Activated CD8-positive, alpha-beta memory T cell treated with anti-CD3 and anti-CD28 coated beads, Interleukin-2, amount 10 ng/mL, durations not matched to agents 7 days and 5 days (primary cell): ENCODE results near the gene EIF3B. TPM values are rescaled to one million over a fixed set of nuclear protein-coding genes. Genes with fewer than 3 reads are reported as not detected.
"Not testable (repeated sequence)": the region's sequence is repeated elsewhere in the genome, so short reads cannot be mapped to it uniquely, and the experiment has no call there.

Experiments
- ATAC-seq: fragments of 150-1000 bp; cut with Tn5 transposase; one replicate; pipeline ENCODE4 v1.10.0; 2021; ENCODE audit warnings: moderate library complexity
- CTCF ChIA-PET: fragments of 350-600 bp; sonication (Branson Sonifier 250); formaldehyde crosslinking; loops from one replicate; lab custom pipeline; 2021; ENCODE audit warnings: antibody characterized with exemption; lab: Charles Lee
- DNase-seq: peaks from one replicate; pipeline ENCODE4 v3.0.0-alpha.2; 2020
- H3K27ac Mint-ChIP-seq: one replicate; pipeline ENCODE4 v1.8.0; 2021; ENCODE audit warnings: mild to moderate bottlenecking, mixed read lengths
- H3K27me3 Mint-ChIP-seq: one replicate; pipeline ENCODE4 v1.8.0; 2021; ENCODE audit warnings: mixed read lengths
- H3K36me3 Mint-ChIP-seq: one replicate; pipeline ENCODE4 v1.8.0; 2021; ENCODE audit warnings: mild to moderate bottlenecking, mixed read lengths
- H3K4me1 Mint-ChIP-seq: one replicate; pipeline ENCODE4 v1.8.0; 2021; ENCODE audit warnings: mixed read lengths
- H3K4me3 Mint-ChIP-seq: one replicate; pipeline ENCODE4 v1.8.0; 2021; ENCODE audit warnings: mild to moderate bottlenecking, moderate library complexity, mixed read lengths
- H3K9me3 Mint-ChIP-seq: one replicate; pipeline ENCODE4 v1.8.0; 2022; ENCODE audit warnings: low read depth, mixed read lengths
- total RNA-seq, 2 experiments: library from RNA; stranded (reverse); gene quantifications; one replicate each; pipeline ENCODE4 v1.2.3, GENCODE V29; 2021

Gene EIF3B
- 100 to 1,000 TPM; 170 to 204 TPM for total RNA-seq

DNA sequence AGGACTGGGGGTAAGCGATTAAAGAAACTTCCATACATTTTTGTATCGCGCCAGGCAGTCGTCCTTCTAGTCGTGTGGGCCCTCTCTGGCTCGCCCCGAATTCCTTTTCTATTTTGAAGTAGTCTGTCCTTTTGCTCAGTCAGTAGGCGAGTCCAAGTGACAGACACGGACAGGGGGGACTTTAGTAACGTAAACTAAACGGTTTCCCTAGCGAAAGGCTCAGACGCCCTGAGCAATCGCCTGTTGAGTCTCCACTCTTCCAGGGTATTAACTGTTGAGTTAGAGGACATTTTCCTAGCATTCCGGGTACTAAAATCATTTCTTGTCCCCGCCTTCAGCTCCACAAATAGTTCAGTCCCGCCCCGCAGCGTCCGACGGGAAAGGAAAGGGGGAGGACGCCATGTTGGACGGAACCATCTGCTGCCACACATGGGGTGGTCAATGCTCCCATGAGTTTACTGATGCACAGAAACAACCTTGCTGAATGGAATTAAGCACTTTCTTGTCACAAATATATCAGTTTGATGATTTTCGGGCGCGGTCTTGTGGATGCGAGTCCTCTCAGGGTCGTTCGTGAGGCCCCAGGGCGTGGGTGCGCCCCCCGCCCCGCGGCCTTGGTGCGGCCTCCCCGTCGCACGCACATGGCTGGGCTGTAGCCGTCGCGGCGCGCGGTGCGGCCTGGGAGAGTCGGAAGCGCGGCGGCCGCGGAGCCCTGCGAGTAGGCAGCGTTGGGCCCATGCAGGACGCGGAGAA lies at the start of gene EIF3B:
Gene EIF3B, plus strand, starts transcription at position 642 of the 753 bp plus-strand sequence. Its CDS starts 95 bp downstream, at position 737.
- Mint-ChIP-seq H3K4me3 (peak within 1 kb of the TSS; percentile 86), H3K27me3 (no peaks in the 10 kb centered on the region), H3K9me3 (no peaks in the 10 kb centered on the region), H3K36me3 (peaks cover 14% of the 10 kb centered on the region), H3K4me1 (peaks cover 33% of the 10 kb centered on the region), H3K27ac (peak within 1 kb of the TSS; percentile 98)
- peak; percentile 93 for DNase-seq
- ATAC-seq, result peak; percentile 92
- CTCF ChIA-PET, result interaction anchor here (0.6 to 1.8 kb wide), 10 partner anchors 10 to 776 kb away, joined by 3 to 7 read pairs (median 4); partner anchors contain the start of genes CHST12 and MAD1L1

DNA sequence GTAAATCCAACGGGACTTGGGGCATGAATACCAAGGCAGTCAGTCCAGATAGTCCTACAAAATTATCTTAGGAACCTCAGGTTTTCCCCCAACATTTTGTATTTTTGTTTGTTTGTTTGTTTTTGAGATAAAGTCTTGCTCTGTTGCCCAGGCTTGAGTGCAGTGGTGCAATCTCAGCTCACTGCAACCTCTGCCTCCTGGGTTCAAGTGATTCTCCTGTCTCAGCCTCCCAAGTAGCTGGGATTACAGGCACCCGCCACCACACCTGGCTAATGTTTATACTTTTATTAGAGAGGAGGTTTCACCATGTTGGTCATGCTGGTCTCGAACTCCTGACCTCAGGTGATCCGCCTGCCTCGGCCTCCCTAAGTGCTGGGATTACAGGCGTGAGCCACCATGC lies 49.4 kb upstream of the EIF3B start:
- H3K4me1 Mint-ChIP-seq, H3K27ac Mint-ChIP-seq, H3K36me3 Mint-ChIP-seq, CTCF ChIA-PET, H3K9me3 Mint-ChIP-seq, H3K4me3 Mint-ChIP-seq, ATAC-seq, H3K27me3 Mint-ChIP-seq, DNase-seq: not testable (repeated sequence)

DNA sequence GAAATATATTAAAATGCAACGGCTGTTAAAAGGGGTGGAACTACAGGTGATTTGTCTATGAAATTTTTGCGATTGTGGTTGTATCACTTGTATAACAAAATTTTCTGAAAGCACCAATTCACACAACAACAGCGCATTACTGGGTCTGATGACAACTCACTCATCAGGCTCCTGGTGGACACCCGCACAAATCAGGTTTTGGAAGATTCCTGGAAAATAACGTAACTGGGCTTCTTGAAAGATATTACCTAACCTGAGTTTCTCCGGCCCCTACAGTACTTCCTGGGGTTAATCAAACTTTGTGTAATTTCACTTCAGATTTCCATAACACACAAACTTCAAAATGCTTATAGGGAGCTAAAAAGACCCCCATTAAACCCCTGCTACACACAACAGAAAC lies 47.9 kb upstream of the EIF3B start:
- Mint-ChIP-seq H3K27ac (no peak overlapping the region), H3K36me3 (no peaks in the 10 kb centered on the region), H3K9me3 (no peaks in the 10 kb centered on the region), H3K4me1 (no peaks in the 10 kb centered on the region), H3K4me3 (no peak overlapping the region), H3K27me3 (no peaks in the 10 kb centered on the region)
- DNase-seq (no peak), ATAC-seq (no peak)
- CTCF ChIA-PET, result no interaction called here

DNA sequence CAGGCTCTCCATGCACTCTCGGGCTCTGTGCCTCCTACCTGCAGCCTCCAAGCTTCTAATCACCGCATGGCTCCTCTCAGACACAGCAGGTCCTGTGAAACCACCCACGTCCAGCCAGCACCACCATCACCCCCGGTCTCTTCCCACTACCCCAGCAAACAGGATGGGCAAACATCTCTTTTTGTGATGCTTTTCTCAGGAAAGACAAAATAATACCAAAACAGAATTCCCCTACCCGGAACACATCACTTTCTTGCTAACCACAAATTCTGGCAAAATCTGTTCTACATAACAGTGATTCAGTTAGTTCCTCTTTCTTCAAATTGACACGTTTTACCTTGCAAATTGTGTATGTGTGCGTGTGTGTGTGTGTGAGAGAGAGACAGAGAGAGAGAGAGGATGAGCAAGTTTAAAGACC lies 46.9 kb upstream of the EIF3B start:
- ATAC-seq, result no peak
- Mint-ChIP-seq H3K36me3 (no peaks in the 10 kb centered on the region), H3K9me3 (no peaks in the 10 kb centered on the region), H3K27ac (no peak overlapping the region), H3K27me3 (no peaks in the 10 kb centered on the region), H3K4me1 (peaks cover 5% of the 10 kb centered on the region), H3K4me3 (no peak overlapping the region)
- no peak for DNase-seq
- CTCF ChIA-PET, result no interaction called here

DNA sequence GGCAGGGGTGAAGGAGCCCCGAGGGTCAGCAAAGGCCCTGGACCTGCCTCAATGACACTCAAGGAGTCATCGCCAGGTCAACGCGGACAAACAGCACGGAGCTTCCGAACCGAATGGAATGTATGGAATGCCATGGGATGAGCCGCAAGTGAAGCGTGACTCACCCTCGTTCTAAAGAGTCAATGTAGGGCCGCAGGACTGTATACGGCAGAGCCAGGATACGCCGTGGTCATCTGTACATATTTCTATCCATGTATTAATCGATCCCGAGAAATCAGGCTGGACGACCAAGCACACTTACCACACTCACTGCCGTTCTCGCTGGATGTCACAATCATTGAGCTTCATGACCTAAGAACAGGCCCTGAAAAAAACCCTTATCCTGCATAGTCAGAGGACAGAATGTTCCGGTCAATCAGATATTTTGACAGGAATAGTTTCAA lies 44.7 kb upstream of the EIF3B start:
- CTCF ChIA-PET, result no interaction called here
- ATAC-seq (no peak), DNase-seq (no peak)
- Mint-ChIP-seq H3K36me3 (no peaks in the 10 kb centered on the region), H3K27me3 (no peaks in the 10 kb centered on the region), H3K27ac (no peak overlapping the region), H3K4me1 (peaks cover 10% of the 10 kb centered on the region), H3K4me3 (no peak overlapping the region), H3K9me3 (no peaks in the 10 kb centered on the region)

DNA sequence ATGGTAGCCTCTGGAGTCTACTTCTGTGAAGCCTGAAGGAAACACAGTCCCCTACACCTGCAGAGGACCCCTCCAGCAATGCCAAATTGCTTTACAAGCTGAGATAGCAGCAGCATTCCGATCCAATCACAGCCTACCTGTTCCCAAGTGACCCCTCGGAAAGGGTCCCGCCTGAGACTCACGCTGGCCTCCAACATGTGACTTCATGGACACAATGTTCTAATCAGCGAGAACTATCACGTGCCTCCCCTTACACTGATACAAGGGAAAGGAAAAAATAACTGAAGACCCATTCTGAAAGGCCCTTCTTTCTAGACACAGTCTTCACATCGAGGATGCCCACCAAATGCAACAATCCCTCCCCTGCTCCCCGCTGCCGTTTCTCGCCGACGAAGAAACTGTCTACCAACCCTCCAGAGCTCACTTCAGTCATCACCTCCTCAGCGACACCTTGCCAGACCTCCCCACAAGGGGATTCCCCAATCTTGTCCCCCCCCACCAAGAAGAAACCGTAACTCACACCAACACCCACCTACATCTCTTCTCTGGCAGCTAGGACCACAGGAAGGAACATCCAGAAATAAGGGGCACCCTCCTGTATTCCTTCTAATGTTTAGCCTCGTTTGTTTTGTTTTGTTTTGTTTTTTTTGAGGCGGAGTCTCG lies 42.2 kb upstream of the EIF3B start:
- Mint-ChIP-seq H3K4me1 (peaks cover 10% of the 10 kb centered on the region), H3K27me3 (no peaks in the 10 kb centered on the region), H3K4me3 (peak overlapping the region; percentile 24), H3K27ac (no peak overlapping the region), H3K9me3 (no peaks in the 10 kb centered on the region), H3K36me3 (no peaks in the 10 kb centered on the region)
- CTCF ChIA-PET, result no interaction called here
- ATAC-seq, result no peak
- DNase-seq, result no peak

DNA sequence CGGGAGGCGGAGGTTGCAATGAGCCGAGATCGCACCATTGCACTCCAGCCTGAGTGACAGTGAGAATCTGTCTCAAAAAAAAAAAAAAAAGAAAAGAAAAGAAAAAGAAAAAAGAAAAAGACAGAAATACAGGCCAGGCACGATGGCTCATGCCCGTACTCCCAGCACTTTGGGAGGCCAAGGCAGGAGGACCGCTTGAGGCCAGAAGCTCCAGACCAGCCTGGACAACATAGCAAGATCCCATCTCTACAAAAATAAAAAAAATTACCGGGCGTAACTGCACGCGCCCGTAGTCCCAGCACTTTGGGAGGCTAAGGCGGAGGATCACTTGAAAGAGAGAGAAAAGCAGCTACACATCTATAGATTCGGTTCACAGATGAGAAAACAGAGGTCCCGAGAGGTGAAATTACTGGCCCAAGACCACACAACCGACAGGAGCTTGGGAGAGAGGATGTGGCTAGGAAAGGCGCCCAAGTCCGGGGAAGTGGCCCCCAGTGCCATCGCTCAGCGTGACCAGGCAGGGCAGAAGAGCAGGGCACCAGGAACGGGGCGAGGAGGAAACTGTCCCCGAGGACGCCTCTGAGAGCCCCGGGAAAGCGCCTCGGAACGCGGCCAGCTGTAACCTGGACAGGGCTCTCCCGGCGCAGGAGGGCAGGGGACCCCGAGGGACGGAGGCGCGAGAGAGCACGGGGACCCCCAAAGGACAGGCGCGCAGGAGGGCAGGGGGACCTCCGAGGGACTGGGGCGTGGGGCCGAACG lies 41.0 kb upstream of the EIF3B start:
- ATAC-seq (no peak), DNase-seq (no peak)
- peak overlapping the region; percentile 75 for H3K27ac Mint-ChIP-seq
- H3K4me1 Mint-ChIP-seq, result peaks cover 10% of the 10 kb centered on the region
- CTCF ChIA-PET, result interaction anchor here (1.2 kb wide), 2 partner anchors 65 to 81 kb away, joined by 3 to 4 read pairs; partner anchors contain the start of gene MAD1L1
- H3K27me3 Mint-ChIP-seq, result no peaks in the 10 kb centered on the region
- no peaks in the 10 kb centered on the region for H3K36me3 Mint-ChIP-seq
- no peak overlapping the region for H3K4me3 Mint-ChIP-seq
- H3K9me3 Mint-ChIP-seq, result no peaks in the 10 kb centered on the region

DNA sequence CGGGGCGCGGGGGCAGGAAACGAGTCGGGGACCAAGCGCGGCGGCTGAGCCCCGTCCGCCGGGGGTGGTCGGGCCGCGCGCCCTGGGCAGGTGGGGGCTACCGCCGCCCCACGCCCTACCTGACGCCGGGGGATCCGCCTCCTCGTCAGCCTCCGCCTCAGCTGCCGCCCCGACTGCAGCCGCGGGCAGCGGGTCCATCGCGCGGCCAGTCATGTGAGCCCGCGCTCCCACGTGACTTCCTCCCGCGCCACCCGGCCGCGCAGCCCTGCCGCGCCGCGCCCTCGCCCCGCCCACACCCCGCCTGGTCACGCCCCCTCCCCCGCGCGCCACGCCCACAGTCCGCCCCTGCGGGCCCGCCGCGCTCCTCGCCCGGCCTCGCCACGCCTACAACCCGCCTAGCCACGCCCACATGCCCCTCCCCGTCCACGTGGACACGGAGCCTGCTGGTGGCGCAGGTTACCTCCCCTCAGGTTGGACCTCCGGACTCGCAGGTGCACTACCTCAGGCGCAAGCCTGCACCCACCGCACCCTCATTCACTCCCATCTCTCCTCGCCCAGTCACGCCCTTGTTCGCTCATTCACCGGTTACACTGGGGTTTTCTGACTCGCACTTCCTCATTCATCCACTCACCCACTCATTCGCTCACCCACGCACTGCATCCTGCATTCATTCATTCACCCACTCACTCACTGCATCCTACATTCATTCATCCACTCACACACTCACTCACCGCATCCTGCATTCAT lies 40.2 kb upstream of the EIF3B start, which contains the start of gene SNX8:
Gene SNX8, minus strand, starts transcription at position 233 of the 747 bp plus-strand sequence. Its CDS starts 20 bp downstream, at position 213.
- H3K27me3 Mint-ChIP-seq, result no peaks in the 10 kb centered on the region
- CTCF ChIA-PET, result interaction anchor here (1.2 kb wide), 2 partner anchors 66 to 82 kb away, joined by 3 to 4 read pairs; partner anchors contain the start of gene MAD1L1
- peaks cover 10% of the 10 kb centered on the region for H3K4me1 Mint-ChIP-seq
- peak within 1 kb of the TSS; percentile 75 for H3K27ac Mint-ChIP-seq
- ATAC-seq (peak; percentile 92), DNase-seq (peak; percentile 96)
- no peaks in the 10 kb centered on the region for H3K36me3 Mint-ChIP-seq
- no peaks in the 10 kb centered on the region for H3K9me3 Mint-ChIP-seq
- H3K4me3 Mint-ChIP-seq, result no peak within 1 kb of the TSS

DNA sequence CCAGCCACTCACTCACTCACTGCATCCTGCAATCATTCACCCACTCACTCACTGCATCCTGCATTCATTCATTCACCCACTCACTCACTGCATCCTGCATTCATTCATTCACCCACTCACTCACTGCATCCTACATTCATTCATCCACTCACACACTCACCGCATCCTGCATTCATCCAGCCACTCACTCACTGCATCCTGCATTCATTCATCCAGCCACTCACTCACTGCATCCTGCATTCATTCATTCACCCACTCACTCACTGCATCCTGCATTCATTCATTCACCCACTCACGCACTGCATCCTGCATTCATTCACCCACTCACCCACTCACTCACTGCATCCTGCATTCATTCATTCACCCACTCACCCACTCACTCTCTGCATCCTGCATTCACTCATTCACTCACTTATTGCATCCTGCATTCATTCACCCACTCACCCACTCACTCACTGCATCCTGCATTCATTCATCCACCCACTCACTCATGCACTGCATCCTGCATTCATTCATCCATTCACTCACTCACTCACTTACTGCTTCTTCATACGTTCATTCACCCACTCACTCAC lies 39.6 kb upstream of the EIF3B start:
- H3K27ac Mint-ChIP-seq, DNase-seq, CTCF ChIA-PET, H3K27me3 Mint-ChIP-seq, H3K4me1 Mint-ChIP-seq, ATAC-seq, H3K36me3 Mint-ChIP-seq, H3K4me3 Mint-ChIP-seq, H3K9me3 Mint-ChIP-seq: not testable (repeated sequence)

DNA sequence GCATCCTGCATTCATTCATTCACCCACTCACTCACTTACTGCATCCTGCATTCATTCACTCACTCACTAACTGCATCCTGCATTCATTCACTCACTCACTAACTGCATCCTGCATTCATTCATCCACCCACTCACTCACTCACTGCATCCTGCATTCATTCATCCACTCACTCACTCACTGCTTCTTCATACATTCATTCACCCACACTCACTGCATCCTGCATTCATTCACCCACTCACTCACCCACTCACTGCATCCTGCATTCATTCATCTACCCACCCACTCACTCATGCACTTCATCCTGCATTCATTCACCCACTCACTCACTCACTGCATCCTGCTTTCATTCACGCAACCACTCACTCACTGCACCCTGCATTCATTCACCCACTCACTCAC lies 38.8 kb upstream of the EIF3B start:
- H3K4me1 Mint-ChIP-seq, result peaks cover 10% of the 10 kb centered on the region
- no peak overlapping the region for H3K27ac Mint-ChIP-seq
- H3K27me3 Mint-ChIP-seq, result no peaks in the 10 kb centered on the region
- CTCF ChIA-PET, result no interaction called here
- DNase-seq (no peak), ATAC-seq (no peak)
- H3K9me3 Mint-ChIP-seq, result no peaks in the 10 kb centered on the region
- H3K36me3 Mint-ChIP-seq, result no peaks in the 10 kb centered on the region
- no peak overlapping the region for H3K4me3 Mint-ChIP-seq

DNA sequence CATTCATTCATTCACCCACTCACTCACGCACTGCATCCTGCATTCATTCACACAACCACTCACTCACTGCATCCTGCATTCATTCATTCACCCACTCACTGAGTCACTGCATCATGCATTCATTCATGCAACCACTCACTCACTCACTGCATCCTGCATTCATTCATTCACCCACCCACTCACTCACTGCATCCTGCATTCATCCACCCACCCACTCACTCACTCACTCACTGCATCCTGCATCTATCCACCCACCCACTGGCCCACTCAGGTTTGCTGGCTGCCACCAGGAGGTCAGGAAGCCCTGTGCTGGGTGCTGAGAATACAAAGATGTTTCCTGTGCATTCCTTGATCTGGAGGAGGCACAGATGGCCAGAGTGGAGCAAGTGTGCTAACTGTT lies 38.0 kb upstream of the EIF3B start:
- ATAC-seq, result no peak
- Mint-ChIP-seq H3K9me3 (no peaks in the 10 kb centered on the region), H3K36me3 (no peaks in the 10 kb centered on the region), H3K4me1 (peaks cover 10% of the 10 kb centered on the region), H3K27ac (no peak overlapping the region), H3K27me3 (no peaks in the 10 kb centered on the region), H3K4me3 (no peak overlapping the region)
- no peak for DNase-seq
- CTCF ChIA-PET, result no interaction called here

DNA sequence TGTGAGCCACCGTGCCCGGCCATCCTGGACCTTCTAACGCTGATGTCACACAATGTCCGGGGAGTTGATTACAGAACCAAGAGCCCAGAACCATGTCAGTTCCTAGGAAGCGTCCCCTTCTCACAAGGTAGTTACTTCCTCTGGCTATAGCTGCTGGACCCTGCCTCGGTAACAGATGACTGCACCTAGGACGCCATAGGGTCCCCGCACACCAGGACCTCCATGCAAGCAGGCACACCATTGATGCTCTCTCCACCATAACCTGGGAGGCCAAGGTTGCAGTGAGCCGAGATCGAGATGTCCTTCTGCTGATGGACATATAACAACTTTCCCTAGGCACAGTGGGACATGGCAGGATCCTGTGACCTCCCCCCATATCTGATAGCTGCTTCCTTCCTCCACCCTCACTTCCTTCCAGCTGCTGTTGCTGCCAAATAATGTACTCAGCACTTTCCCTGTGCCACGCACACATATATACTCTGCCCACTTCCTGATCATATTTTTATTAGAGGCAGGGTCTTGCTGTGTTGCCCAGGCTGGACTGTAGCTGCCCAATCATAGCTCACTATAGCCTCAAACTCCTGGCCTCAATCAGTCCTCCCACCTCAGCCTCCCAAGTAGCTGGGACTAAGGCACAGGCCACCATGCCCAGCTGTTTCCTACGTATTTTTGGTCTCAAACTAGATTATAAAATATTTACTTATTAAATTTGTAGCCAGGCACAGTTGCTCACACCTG lies 36.9 kb upstream of the EIF3B start:
- H3K4me1 Mint-ChIP-seq, result peaks cover 4% of the 10 kb centered on the region
- H3K27me3 Mint-ChIP-seq, result no peaks in the 10 kb centered on the region
- no peaks in the 10 kb centered on the region for H3K9me3 Mint-ChIP-seq
- no peak overlapping the region for H3K27ac Mint-ChIP-seq
- H3K4me3 Mint-ChIP-seq, result no peak overlapping the region
- DNase-seq (no peak), ATAC-seq (no peak)
- no peaks in the 10 kb centered on the region for H3K36me3 Mint-ChIP-seq
- CTCF ChIA-PET, result interaction anchor here (1.6 kb wide), 1 partner anchor 30 kb away, joined by 4 read pairs; no protein-coding TSS in a partner anchor
